Kasumi-1 (cell line): Measurements from ENCODE around the gene IRX4.

Source experiments
- DNase-seq, 2 experiments: peaks; one replicate each; lab custom pipeline; 2025; lab: John Stamatoyannopoulos, UW

Gene IRX4

DNA sequence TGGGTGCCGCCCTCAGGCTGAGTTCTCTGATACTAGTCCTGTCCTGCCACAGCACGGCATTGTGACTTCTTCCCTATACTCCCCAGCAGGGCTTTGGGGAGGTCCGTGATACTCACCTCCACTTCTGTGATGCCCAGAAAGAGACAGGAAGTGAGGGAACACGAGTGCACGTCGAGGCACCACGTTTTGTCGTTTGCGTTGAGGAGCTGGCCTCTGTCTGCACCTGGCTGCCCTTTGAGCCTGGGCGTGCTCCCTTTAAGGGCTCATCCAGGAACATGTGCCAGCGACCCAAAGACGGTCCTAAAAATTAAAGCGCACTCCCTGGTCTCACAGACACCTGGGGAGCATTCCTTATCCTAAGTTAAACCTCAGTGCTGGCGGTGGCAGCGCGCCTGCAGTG lies 8.7 kb upstream of the IRX4 start:
- DNase-seq = no peak

GRCh38 chr5:1890296-1890695 lies 7.6 kb upstream of the IRX4 start:
- DNase-seq = no peak

DNA sequence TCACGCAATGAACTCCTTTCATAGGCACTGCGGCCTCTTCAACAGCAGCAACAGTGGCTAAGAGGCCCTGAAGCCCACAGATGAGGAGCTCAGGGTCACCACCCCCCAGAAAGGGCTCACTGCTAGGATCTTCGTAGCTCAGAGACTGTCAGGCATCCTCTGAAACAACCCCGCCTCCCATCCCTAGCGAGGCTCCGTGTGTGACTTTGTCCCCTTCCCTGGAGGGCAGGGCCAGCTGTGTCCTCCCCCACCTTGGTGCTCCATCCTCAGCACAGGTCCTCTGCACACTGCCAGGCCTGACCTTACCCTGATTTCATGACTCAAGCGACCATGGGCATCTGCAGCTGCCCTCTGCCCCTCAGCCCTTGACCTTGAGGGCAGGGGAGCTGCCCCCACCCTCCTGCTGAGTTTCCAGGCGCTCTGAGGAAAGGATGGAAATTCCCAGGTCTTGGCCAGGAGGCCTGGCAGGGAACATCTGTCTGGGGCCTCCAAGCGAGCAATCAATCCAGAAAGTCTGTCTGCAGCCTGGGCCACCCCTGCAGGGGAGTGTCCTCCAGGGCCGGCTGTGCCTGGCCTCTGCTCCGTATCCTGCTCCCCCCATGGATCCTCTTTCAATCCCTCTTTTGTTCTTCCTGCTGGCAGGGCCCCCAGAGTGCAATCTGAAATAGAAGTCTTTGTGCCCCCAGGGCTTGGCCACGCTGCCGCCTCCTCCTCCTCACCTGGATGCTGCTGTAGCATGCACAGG lies 6.8 kb upstream of the IRX4 start:
- no peak for DNase-seq

DNA sequence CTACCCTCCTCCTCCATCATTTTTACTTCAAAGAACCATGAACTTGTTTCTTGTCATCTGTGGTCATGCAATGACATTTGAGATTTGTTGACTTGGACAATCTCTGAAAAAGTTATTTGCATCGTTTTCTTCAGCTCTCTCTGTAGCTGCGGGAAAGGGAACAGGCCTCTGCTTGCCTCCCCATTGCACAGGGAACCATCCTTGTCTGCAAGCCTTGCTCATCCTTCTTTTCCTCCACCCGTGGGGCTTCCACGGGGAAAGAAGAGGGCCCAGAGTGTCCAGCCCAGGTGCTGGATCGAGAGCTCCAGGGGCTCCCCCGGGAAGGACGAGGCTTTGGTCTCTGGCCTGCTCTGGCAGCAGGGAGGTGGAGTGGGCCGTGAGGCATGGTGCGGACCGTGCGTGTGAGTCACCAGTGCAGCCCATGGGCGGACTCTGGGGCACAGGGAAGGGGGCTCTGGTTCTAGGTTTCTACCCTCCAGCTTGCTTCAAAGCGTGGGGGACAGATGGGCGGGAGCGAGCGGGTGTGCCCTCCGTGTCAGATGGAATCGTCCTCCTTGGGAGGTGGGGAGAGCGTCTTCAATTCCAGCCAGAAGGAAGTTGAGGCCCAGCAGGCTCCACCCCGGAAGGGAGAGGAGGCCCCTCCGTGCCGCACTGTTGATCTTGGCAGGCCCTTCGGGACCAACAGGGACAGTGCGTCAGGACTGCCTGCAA lies 6.0 kb upstream of the IRX4 start:
- DNase-seq = no peak

GRCh38 chr5:1887588-1888360 lies 5.0 kb upstream of the IRX4 start:
- DNase-seq = no peak

GRCh38 chr5:1886846-1887587 lies 4.3 kb upstream of the IRX4 start:
- no peak for DNase-seq

DNA sequence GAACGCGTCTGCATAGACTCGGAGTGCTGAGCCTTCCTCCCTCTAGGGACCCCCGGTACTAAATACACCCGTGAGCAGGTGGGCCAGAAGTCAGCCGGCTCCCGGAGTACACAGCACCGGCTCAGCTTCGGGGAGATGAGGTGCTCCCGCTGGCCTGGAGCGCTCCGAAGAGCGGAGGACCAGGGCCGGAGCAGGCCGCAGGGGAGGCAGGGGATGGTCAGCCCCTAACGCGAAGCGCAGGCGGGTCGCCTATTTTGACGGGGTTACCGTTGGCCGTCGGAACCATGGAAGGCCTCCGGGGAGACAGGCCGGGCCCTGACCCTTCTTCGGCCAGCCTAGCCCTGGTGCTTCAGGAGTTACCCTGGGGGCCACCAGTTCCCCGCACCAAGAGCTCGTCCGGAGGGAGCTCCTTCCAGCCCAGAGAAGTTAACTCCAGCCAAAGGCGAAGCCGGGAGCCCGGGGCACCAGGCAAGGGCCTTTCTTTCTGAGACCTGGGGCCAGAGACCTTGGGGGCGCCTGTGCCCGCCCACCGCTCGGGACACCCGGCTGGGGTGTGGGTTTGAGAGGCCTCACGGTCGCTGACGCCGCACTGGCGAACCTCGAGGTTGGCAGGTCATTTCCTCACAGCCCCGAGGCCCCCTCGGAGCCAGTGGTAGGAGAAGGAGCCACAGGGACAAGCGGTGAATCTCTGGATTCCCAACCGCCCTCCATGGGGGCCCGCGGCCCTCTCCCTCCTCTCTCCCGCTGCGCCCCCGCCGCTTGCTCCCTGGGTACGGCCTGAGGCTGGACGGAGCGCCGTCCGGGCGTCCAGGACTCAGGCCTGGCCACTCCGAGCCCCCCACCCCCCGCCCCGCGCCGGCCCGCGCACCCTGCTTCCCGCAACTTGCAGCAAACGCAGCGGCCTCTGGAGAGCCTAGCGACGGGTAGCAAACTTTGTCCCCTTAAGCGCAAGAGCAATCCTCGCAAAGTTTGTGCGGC lies 3.4 kb upstream of the IRX4 start:
- no peak for DNase-seq

- no peak for DNase-seq
These were observed 2.7 kb upstream of the IRX4 start for GRCh38 chr5:1885404-1885755.

GRCh38 chr5:1884678-1885403 lies 2.1 kb upstream of the IRX4 start:
- no peak for DNase-seq

- no peak for DNase-seq
These were observed 1.4 kb upstream of the IRX4 start for GRCh38 chr5:1883925-1884677.

- no peak for DNase-seq
These were observed 597 bp upstream of the IRX4 start for GRCh38 chr5:1883120-1883924.

- DNase-seq = no peak
These were observed 891 bp downstream of the IRX4 start for GRCh38 chr5:1881731-1882336.

DNA sequence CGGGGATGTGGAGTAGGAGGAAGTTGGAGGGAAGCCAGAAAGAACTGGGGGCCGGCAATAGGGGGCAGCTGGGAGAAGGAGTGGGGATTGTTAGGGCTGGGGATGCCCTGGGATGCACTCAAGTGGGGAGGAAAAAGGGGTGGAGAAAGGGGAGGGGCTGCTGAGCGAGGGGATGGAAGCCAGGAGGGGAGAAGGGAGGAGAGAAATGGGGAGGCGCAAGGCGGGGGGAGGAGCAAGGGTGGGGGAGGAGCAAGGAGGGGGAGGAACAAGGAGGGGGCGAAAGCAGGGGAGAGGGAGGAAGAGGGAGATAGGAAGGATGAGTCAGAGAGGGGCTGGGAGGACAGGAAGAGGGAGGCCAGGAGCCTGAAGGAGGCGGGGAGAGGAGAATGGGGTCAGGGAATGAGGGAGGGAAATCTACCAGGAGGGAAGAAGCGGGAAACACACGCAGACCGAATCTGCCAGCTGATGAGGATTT lies 1.6 kb downstream of the IRX4 start:
- no peak for DNase-seq

- no peak for DNase-seq
These were observed 2.2 kb downstream of the IRX4 start for GRCh38 chr5:1880377-1881025.

DNA sequence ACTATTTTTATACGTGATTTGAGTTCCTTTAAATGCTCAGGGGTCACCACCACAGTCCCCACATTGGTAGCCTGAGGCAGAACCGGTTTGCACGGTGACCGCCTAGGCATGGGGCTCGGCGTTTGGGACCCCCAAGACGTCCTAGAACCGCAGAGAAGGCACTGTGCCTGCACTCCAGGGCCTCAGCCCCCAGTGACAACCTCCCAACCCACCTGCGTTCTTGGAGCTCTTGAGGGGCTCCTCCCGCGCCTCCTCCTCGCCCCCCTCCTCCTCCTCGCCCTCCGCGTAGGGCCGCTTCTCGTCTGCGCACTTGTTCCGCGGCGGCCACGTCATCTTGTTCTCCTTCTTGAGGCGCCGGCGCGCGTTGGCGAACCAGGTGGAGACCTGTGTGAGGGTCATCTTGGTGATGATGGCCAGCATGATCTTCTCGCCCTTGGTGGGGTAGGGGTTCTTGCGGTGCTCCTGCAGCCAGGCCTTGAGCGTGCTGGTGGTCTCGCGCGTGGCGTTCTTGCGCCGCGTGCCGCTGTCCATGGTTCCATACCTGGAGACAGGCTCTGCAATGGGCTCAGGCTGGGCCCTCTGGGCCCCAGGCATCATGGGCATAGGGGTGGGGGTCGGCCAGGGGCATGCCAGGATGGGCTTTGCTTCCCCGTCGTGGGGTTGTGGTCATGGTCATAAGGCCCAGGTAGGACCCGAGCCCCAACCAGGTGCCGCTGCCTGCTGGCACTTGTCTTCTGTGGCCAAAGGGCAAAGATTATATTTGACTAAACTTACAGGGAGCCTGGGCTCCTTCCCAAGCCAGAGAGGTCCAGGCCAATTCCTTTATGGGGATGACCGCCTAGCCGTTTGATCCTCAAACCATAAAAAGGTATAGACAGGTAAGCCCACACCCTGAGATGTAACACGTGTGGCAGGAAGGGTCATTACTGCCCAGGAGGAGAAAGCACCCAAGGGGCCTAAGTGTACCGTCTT lies 3.1 kb downstream of the IRX4 start:
- no peak for DNase-seq

DNA sequence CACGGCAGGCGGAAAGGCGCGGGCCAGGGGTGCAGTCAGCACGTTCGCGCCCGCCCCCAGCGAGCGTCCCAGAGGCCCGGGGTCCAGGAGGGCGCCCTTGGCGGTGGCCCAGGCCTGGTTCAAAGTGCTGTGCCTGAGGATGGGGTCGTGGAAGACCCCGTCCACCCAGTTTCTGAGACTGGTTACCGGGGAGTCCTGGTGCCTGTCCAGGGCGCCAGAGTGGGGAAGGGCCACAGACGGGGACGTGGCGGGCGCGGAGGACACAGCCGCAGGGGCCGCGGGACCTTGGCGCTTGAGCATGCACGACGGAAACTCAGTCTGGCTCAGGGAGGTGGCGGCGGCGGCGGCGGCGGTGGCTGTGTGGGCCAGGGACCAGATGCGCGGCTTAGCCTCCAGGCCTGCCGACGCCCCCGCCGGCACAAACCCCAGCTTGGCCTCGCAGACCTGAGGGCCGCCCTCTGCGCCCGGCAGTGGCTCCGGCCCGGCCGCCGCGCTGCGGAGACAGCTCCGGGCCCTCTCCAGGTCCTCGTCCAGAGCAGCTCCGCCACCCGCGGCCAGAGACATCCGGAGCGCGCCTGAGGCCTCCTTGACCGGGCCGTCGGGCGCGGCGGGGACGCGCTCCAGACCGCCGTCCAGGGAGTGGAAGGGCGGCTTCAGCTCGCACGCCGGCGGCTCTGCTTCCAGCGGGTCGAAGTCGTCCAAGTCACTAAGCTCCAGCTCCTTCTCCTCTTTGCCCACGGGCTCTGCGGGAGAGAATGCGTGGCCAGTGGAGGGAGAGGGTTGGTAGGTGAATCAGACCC lies 4.5 kb downstream of the IRX4 start:
- DNase-seq = no peak
